RWPE1 (cell line): ENCODE measurements around the gene RCC2.

Source experiments
- CTCF ChIA-PET: fragments of 350-600 bp; sonication (Branson Sonifier 250); formaldehyde crosslinking; extraction: SDS; loops from one replicate; lab custom pipeline; 2021; lab: Yijun Ruan, JAX
- POLR2A ChIA-PET: fragments of 400-600 bp; formaldehyde crosslinking; extraction: SDS; loops from one replicate; lab custom pipeline; 2020; ENCODE audit warnings: antibody characterized with exemption; ENCODE audit not compliant: low non-redundant PET; lab: Yijun Ruan, JAX
- DNase-seq: peaks from one replicate; pipeline ENCODE4 v3.0.0; 2012; ENCODE audit warnings: low spot score
- H3K27ac ChIP-seq: fragments of 450-650 bp; 2 replicates; pipeline ENCODE4 v1.5.1; 2017
- TF ChIP-seq, protein P1 (sequence below): fragments of 450-650 bp; conservative IDR thresholded peaks from 2 replicates; pipeline ENCODE4 v1.5.1; 2017; ENCODE audit warnings: low read depth, mild to moderate bottlenecking

Gene RCC2

DNA sequence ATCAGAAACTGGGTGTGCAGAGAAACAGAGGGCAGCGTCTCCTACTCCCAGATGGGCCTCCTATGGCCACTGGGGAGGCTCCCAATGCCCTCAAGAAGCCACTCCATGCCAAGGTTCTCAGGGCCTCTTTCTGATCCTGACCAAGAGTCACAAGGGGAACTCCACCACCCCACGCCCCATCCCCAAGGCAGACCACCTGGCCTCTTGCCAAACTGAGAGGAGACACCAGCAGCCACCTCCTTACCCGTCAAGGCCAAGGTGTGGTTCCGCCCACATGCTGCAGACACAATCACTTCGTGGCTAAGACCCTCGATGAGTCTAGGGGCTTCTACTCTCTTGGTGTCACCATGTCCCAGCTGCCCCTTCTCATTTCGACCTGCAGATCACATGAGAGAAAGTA lies 17.0 kb downstream of the RCC2 start:
- ChIA-PET POLR2A (no interaction called here), CTCF (interaction anchor here (0.6 kb wide), 1 partner anchor 18 kb away, joined by 3 read pairs; no protein-coding TSS in a partner anchor)
- TF ChIP-seq, protein P1, sequence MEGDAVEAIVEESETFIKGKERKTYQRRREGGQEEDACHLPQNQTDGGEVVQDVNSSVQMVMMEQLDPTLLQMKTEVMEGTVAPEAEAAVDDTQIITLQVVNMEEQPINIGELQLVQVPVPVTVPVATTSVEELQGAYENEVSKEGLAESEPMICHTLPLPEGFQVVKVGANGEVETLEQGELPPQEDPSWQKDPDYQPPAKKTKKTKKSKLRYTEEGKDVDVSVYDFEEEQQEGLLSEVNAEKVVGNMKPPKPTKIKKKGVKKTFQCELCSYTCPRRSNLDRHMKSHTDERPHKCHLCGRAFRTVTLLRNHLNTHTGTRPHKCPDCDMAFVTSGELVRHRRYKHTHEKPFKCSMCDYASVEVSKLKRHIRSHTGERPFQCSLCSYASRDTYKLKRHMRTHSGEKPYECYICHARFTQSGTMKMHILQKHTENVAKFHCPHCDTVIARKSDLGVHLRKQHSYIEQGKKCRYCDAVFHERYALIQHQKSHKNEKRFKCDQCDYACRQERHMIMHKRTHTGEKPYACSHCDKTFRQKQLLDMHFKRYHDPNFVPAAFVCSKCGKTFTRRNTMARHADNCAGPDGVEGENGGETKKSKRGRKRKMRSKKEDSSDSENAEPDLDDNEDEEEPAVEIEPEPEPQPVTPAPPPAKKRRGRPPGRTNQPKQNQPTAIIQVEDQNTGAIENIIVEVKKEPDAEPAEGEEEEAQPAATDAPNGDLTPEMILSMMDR, result no peak
- peak overlapping the region; percentile 51 for H3K27ac ChIP-seq
- DNase-seq, result no peak

DNA sequence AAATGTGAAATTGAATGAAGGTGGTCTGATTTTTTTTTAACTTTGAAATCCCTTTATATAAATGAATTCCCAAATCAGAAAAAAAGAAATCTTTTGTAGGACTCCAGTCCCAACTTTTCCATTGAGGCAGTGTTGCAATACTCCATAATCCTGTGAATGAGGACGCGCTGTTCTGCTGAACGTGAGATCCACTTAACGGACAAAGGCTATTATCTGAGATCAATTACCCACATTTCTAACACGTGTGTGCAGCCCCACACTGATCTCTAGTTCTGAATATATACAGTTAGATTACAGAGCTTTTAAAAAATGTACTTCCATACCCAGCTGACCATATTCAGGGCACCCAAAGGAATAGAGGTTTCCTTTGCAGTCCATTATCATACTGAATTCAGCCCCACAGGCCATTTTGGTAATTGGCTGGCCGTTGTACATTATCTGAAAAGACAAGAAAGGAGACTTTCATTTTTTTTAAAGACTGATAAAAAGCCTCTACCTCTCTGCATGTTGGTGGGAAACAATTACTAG lies 19.0 kb downstream of the RCC2 start:
- no peak for DNase-seq
- ChIA-PET CTCF (interaction anchor here (0.6 to 1.1 kb wide), 2 partner anchors 14 to 170 kb away, joined by 3 to 5 read pairs; no protein-coding TSS in a partner anchor), POLR2A (no interaction called here)
- H3K27ac ChIP-seq, result no peak overlapping the region
- TF ChIP-seq, protein P1, result no peak

DNA sequence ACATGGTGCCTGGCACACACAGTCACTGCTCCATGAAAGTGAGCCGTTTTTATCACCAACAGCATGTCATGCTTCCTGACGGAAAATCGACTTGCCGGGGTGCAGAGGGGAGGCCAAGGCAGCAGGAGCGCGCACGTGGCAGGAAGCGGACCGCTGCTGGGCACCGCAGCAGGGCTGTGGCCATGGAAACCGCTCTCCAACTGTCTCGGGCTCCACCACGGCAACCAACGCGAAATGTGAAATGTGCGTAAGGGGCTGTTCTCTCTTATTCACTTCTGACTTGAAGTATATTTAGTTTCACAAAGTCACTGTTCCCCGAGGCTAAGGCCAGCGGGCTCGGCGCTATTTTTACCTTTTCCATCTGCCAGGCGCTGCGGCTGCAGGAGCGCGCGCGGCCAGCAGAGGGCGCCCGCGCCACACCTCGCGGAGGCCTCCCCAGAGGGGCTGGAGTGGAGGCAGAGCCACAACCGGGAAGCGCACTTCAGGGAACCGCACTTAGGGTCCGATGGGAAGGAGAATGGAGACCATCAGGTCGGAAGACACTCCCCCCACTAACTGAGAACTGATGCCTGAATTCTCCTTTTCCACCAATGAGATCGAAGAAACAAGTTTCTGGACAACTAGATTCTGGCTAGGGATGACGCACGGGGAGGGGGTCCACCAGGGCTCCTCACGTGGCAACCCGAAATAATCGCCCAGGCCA lies 19.7 kb downstream of the RCC2 start:
- TF ChIP-seq, protein P1, result peak; percentile 99
- CTCF ChIA-PET, result interaction anchor here (0.6 kb wide), 2 partner anchors 55 to 72 kb away, joined by 3 read pairs; no protein-coding TSS in a partner anchor
- H3K27ac ChIP-seq, result no peak overlapping the region
- peak; percentile 69 for DNase-seq
- POLR2A ChIA-PET, result no interaction called here

DNA sequence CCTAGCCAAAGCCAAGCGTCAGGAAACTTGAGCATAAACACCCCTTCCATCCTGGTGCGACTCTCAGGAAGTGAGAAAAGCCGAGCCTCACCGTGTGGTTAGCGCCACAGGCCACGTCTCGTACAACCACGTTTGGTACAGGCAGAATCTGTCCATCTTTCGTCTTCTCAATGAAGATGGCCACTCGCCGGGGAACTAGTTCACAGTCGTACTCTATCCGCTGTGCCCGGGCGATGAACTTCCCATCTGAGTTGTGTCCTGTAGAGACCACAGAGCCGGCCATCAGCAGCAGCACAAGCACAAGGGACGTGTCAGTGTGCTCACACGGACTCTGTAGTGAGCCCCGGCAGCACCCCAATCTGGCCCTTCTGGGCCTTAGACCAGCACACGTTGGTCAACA lies 23.1 kb downstream of the RCC2 start:
- TF ChIP-seq, protein P1, result no peak
- no peak for DNase-seq
- H3K27ac ChIP-seq, result 0 out of 2 replicates have a peak overlapping the region, but pooled peaks have one; percentile 12
- ChIA-PET POLR2A (no interaction called here), CTCF (no interaction called here)

DNA sequence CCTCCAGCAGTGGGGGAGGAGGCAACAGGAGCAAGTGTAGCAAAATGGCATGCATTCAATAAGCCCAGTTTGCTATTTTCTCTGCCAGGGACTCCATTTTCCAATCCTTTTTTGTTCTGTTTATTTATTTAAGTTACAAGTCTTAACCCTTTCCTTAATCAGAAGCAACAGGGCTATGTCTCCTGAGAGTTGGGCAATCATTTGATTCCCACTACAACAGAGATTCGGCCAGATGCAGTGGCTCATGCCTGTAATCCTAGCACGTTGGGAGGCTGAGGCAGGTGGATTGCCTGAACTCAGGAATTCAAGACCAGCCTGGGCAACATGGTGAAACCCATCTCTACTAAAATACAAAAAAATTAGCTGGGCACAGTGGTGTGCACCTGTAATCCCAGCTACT lies 25.5 kb downstream of the RCC2 start:
- DNase-seq, result no peak
- POLR2A ChIA-PET, result no interaction called here
- CTCF ChIA-PET, result no interaction called here

More for the DNA sequence above, 25.5 kb downstream of the RCC2 start:
- H3K27ac ChIP-seq, result peak overlapping the region; percentile 21; the same call in 1 of the 2 replicates
- TF ChIP-seq, protein P1, result no peak
